H1 (cell line): ENCODE measurements around the gene SLC35E4. TPM values are rescaled to one million over a fixed set of nuclear protein-coding genes. Genes with fewer than 3 reads are reported as not detected.

Experiments used
- CTCF ChIA-PET: fragments of 300-600 bp; sonication (Branson Sonifier 250); formaldehyde crosslinking; loops from one replicate; lab custom pipeline; 2021; ENCODE audit not compliant: partially characterized antibody; lab: Charles Lee
- POLR2A ChIA-PET: fragments of 300-600 bp; sonication (Branson Sonifier 250); formaldehyde crosslinking; loops from one replicate; lab custom pipeline; 2021; ENCODE audit warnings: inconsistent platforms; ENCODE audit not compliant: partially characterized antibody; lab: Charles Lee
- DNase-seq, 2 experiments: peaks; one replicate each; pipeline versions ENCODE4 v3.0.0 to v3.0.0-alpha.2; 2010 to 2022; ENCODE audit warnings: low spot score in 2 of 2, low read depth in 1 of 2, mixed read lengths in 1 of 2
- FAIRE-seq: peaks from 2 replicates; lab custom pipeline; 2011; peaks lifted over from hg19 to GRCh38; lab: Jason Lieb, UNC
- H2AFZ ChIP-seq: 2 replicates; pipeline ENCODE4 v1.8.1; 2012; ENCODE audit warnings: low read length, inconsistent platforms
- H2AK5ac ChIP-seq: 2 replicates; pipeline ENCODE4 v1.6.1; 2013; ENCODE audit warnings: low read depth, low read length
- H2BK120ac ChIP-seq: replicated peaks from 2 replicates; pipeline ENCODE3; 2013; ENCODE audit warnings: low read depth, low read length, inconsistent platforms
- H2BK12ac ChIP-seq: 2 replicates; pipeline ENCODE4 v1.6.1; 2013; ENCODE audit warnings: low read depth, low read length
- H2BK15ac ChIP-seq: 2 replicates; pipeline ENCODE4 v1.6.1; 2013; ENCODE audit warnings: low read length
- H2BK20ac ChIP-seq: 2 replicates; pipeline ENCODE4 v1.6.1; 2013; ENCODE audit warnings: low read length
- H2BK5ac ChIP-seq: 2 replicates; pipeline ENCODE4 v1.6.1; 2013; ENCODE audit warnings: low read depth, low read length
- H3K14ac ChIP-seq: 2 replicates; pipeline ENCODE4 v1.6.1; 2013; ENCODE audit warnings: inconsistent platforms; ENCODE audit not compliant: insufficient read length
- H3K18ac ChIP-seq: 2 replicates; pipeline ENCODE4 v1.6.1; 2013; ENCODE audit warnings: low read length; ENCODE audit errors: extremely low read depth
- H3K23ac ChIP-seq: 2 replicates; pipeline ENCODE4 v1.6.1; 2013; ENCODE audit warnings: inconsistent platforms; ENCODE audit not compliant: insufficient read length
- H3K23me2 ChIP-seq: 2 replicates; pipeline ENCODE4 v1.6.1; 2013; ENCODE audit warnings: low read depth, low read length
- H3K27ac ChIP-seq: 2 replicates; pipeline ENCODE4 v1.6.1; 2011; ENCODE audit warnings: low read depth, low read length, inconsistent platforms
- H3K27me3 ChIP-seq, 4 experiments: replicated peaks in 1 of 4; 1 replicate in 1 of 4; 2 replicates in 3 of 4; pipeline versions ENCODE4 v1.6.1 to v1.8.1; 2011 to 2013; ENCODE audit warnings: low read length in 3 of 4, mild to moderate bottlenecking in 3 of 4, inconsistent platforms in 2 of 4, mixed read lengths in 2 of 4, moderate library complexity in 1 of 4; ENCODE audit not compliant: control insufficient read depth in 3 of 4, insufficient read depth in 3 of 4; ENCODE audit errors: extremely low read depth in 1 of 4
- H3K36me3 ChIP-seq, 4 experiments: 2 replicates each; pipeline versions ENCODE4 v1.6.1 to v1.8.1; 2011 to 2013; ENCODE audit warnings: mild to moderate bottlenecking in 4 of 4, low read length in 3 of 4, moderate library complexity in 2 of 4, control low read depth in 1 of 4, inconsistent platforms in 1 of 4; ENCODE audit not compliant: insufficient read depth in 4 of 4, control insufficient read depth in 2 of 4
- H3K4ac ChIP-seq: replicated peaks from 2 replicates; pipeline ENCODE3; 2013; ENCODE audit warnings: low read length, low read depth, mixed read lengths, inconsistent platforms; ENCODE audit not compliant: insufficient read length
- H3K4me1 ChIP-seq, 4 experiments: replicated peaks in 1 of 4; 1 replicate in 1 of 4; 2 replicates in 3 of 4; pipeline versions ENCODE4 v1.6.1 to v1.8.1; 2011 to 2013; ENCODE audit warnings: low read length in 3 of 4, inconsistent platforms in 2 of 4, mixed read lengths in 1 of 4; ENCODE audit not compliant: insufficient read depth in 4 of 4, control insufficient read depth in 3 of 4
- H3K4me2 ChIP-seq, 2 experiments: 2 replicates each; pipeline versions ENCODE4 v1.6.1 to v1.8.1; 2011 to 2013; ENCODE audit warnings: low read depth in 2 of 2, low read length in 2 of 2, control low read depth in 1 of 2, inconsistent platforms in 1 of 2, mild to moderate bottlenecking in 1 of 2; ENCODE audit not compliant: insufficient read depth in 1 of 2
- H3K4me3 ChIP-seq, 4 experiments: fragments of 200-600, 300-600 bp in 1 of 4; sonication (generic), shearing (Covaris generic), sonication (Bioruptor Twin) in 1 of 4; 2 replicates each; pipeline versions ENCODE4 v1.5.1 to v1.8.1; 2011 to 2016; ENCODE audit warnings: low read length in 4 of 4, low read depth in 3 of 4, control low read depth in 2 of 4, inconsistent platforms in 2 of 4, mild to moderate bottlenecking in 2 of 4, mixed read lengths in 1 of 4, moderate library complexity in 1 of 4; ENCODE audit not compliant: insufficient read depth in 2 of 4; ENCODE audit errors: extremely low read depth in 1 of 4
- H3K56ac ChIP-seq: replicated peaks from 2 replicates; pipeline ENCODE3; 2013; ENCODE audit warnings: low read depth, mild to moderate bottlenecking, mixed read lengths, low read length, inconsistent platforms; ENCODE audit not compliant: insufficient read length
- H3K79me1 ChIP-seq: 2 replicates; pipeline ENCODE4 v1.6.1; 2013; ENCODE audit warnings: low read depth, low read length, control low read depth
- H3K79me2 ChIP-seq, 2 experiments: 2 replicates each; pipeline versions ENCODE4 v1.6.1 to v1.8.1; 2012 to 2013; ENCODE audit warnings: low read length in 2 of 2, mild to moderate bottlenecking in 2 of 2, inconsistent platforms in 1 of 2; ENCODE audit not compliant: insufficient read depth in 2 of 2, control insufficient read depth in 1 of 2
- H3K9ac ChIP-seq, 4 experiments: replicated peaks in 1 of 4; 1 replicate in 1 of 4; 2 replicates in 3 of 4; pipeline versions ENCODE4 v1.6.1 to v1.8.1; 2011 to 2013; ENCODE audit warnings: low read depth in 3 of 4, low read length in 3 of 4, control low read depth in 2 of 4, mild to moderate bottlenecking in 2 of 4, moderate library complexity in 2 of 4, inconsistent platforms in 1 of 4; ENCODE audit errors: extremely low read depth in 1 of 4
- H3K9me3 ChIP-seq, 2 experiments: 2 replicates each; pipeline versions ENCODE4 v1.6.1 to v1.8.1; 2012 to 2013; ENCODE audit warnings: mild to moderate bottlenecking in 2 of 2, moderate library complexity in 2 of 2, control low read depth in 1 of 2, inconsistent platforms in 1 of 2, low read depth in 1 of 2, low read length in 1 of 2, mixed read lengths in 1 of 2; ENCODE audit not compliant: insufficient read depth in 2 of 2
- H4K20me1 ChIP-seq, 2 experiments: replicated peaks in 1 of 2; 2 replicates each; pipeline versions ENCODE3 to v1.8.1; 2011 to 2013; ENCODE audit warnings: inconsistent platforms in 2 of 2, low read length in 2 of 2, mild to moderate bottlenecking in 1 of 2; ENCODE audit not compliant: insufficient read depth in 2 of 2, control insufficient read depth in 1 of 2
- H4K5ac ChIP-seq: 2 replicates; pipeline ENCODE4 v1.6.1; 2013; ENCODE audit warnings: low read length, low read depth, mixed read lengths, inconsistent platforms; ENCODE audit not compliant: insufficient read length
- H4K8ac ChIP-seq: 2 replicates; pipeline ENCODE4 v1.8.0; 2013; ENCODE audit warnings: mild to moderate bottlenecking, moderate library complexity, low read length, inconsistent platforms; ENCODE audit not compliant: insufficient read depth; ENCODE audit errors: extremely low read depth
- H4K91ac ChIP-seq: replicated peaks from 2 replicates; pipeline ENCODE3; 2013; ENCODE audit warnings: low read length, mixed read lengths, inconsistent platforms; ENCODE audit not compliant: insufficient read length
- ATF2 ChIP-seq: IDR thresholded peaks from 2 replicates; pipeline ENCODE4 v1.6.1; 2012; ENCODE audit warnings: low read length, inconsistent platforms
- CBX5 ChIP-seq: fragments of 300-800, 300-1000 bp; sonication (generic); IDR thresholded peaks from 2 replicates; pipeline ENCODE4 v1.7.1; 2016; ENCODE audit warnings: antibody characterized with exemption, low read length, low read depth
- CTBP2 ChIP-seq: IDR thresholded peaks from 2 replicates; pipeline ENCODE4 v1.7.0; 2011; ENCODE audit warnings: borderline replicate concordance, mild to moderate bottlenecking, moderate library complexity, mixed read lengths, low read length; ENCODE audit not compliant: insufficient read depth, insufficient read length
- JUN ChIP-seq: IDR thresholded peaks from 2 replicates; pipeline ENCODE4 v1.6.1; 2011; ENCODE audit warnings: low read depth, mild to moderate bottlenecking, improper control_type of control experiment, low read length
- MAX ChIP-seq: IDR thresholded peaks from 2 replicates; pipeline ENCODE4 v1.6.1; 2012; ENCODE audit warnings: inconsistent platforms
- POLR2A ChIP-seq, 2 experiments: IDR thresholded peaks; 1 replicate in 1 of 2; 2 replicates in 1 of 2; pipeline ENCODE4 v1.6.1; 2011; ENCODE audit warnings: low read depth in 2 of 2, low read length in 2 of 2, mild to moderate bottlenecking in 2 of 2; ENCODE audit errors: control extremely low read depth in 1 of 2
- POU5F1 ChIP-seq: IDR thresholded peaks from 2 replicates; pipeline ENCODE4 v1.6.1; 2011; ENCODE audit warnings: low read depth, mild to moderate bottlenecking, low read length, moderate library complexity
- SAP30 ChIP-seq: fragments of 300-600 bp; sonication (generic); IDR thresholded peaks from 2 replicates; pipeline ENCODE4 v1.7.1; 2012; ENCODE audit warnings: low read length, moderate library complexity, mild to moderate bottlenecking, inconsistent platforms; ENCODE audit not compliant: insufficient read depth, insufficient replicate concordance
- ZNF274 ChIP-seq: IDR thresholded peaks from 2 replicates; pipeline ENCODE4 v1.7.0; 2012; ENCODE audit warnings: low read length, borderline replicate concordance; ENCODE audit errors: extremely low read depth
- WGBS, 2 experiments: shearing (Covaris generic) in 1 of 2; methylation state at CpG; one replicate each; pipeline versions ENCODE4 v1.1.6 to v1.1.7; 2013 to 2015; ENCODE audit warnings: low lambda C conversion rate in 2 of 2, mixed read lengths in 2 of 2, inconsistent platforms in 1 of 2, low coverage in 1 of 2, missing lambda C conversion rate in 1 of 2; ENCODE audit not compliant: insufficient replicate concordance in 2 of 2, insufficient coverage in 1 of 2, insufficient read length in 1 of 2; ENCODE audit errors: extremely low coverage in 1 of 2, missing lambda C conversion rate in 1 of 2; 5-methylcytosine and 5-hydroxymethylcytosine counted together
- polyA plus RNA-seq, 7 experiments: library from polyadenylated mRNA; depleted of rRNA in 3 of 7; stranded (reverse) in 5 of 7; unstranded in 2 of 7; fragments of >200 nt in 5 of 7; fragments of 200-250 nt in 2 of 7; gene quantifications; 1 replicate in 5 of 7; 2 replicates in 1 of 7; 4 replicates in 1 of 7; pipeline versions ENCODE4 v1.2.1 to v1.2.3, GENCODE V29; 2011 to 2013; ENCODE audit warnings: missing spikeins in 2 of 7, mixed read lengths in 2 of 7
- total RNA-seq: library from RNA; stranded (reverse); fragmentation: NEBNext Ultra II Directional; extraction: Animal tissue kit (Norgen Biotek cat#: 25700); gene quantifications from 2 replicates; pipeline ENCODE4 v1.2.1, GENCODE V29; 2021

The SLC35E4 gene
- total and polyA plus RNA-seq, 2 of the 8 experiments (the other 6 are each of a cell fraction or from before 2014, with no cell fraction given) = 5.1 to 5.6 TPM

GRCh38 chr22:30607300-30607930 lies 28.2 kb upstream of the SLC35E4 start:
- H2BK20ac ChIP-seq = 0 out of 2 replicates have a peak overlapping the region, but pooled peaks have one; percentile 6
- H4K8ac ChIP-seq = peak overlapping the region; percentile 63; the same call in 1 of the 2 replicates
- CTCF ChIA-PET = interaction anchor here (0.5 to 7.0 kb wide), 17 partner anchors 9 to 199 kb away, joined by 3 to 52 read pairs (median 3); partner anchors contain the start of genes PES1 and SLC35E4
- peak overlapping the region; percentile 89 for H3K27ac ChIP-seq
- H4K91ac ChIP-seq = peak overlapping the region; percentile 89
- H2AK5ac ChIP-seq = peak overlapping the region; percentile 98; the same call in 1 of the 2 replicates
- peak overlapping the region; percentile 17 for H4K5ac ChIP-seq
- POLR2A ChIA-PET = interaction anchor here (0.8 to 3.5 kb wide), 14 partner anchors 9 to 184 kb away, joined by 3 to 16 read pairs (median 4); partner anchors contain the start of genes PES1 and SLC35E4
- peak overlapping the region; percentile 97; the same call in 1 of the 2 replicates for H2BK5ac ChIP-seq
- FAIRE-seq (no peak), DNase-seq (no peak)
- H3K4me3 ChIP-seq = peak overlapping the region; percentile 48 to 83 (median 76)
- H3K4me2 ChIP-seq = peak overlapping the region; percentile 95 to 96
- WGBS, 2 experiments = 73% methylated on average over 7 of the region's 7 CpGs; no CpG with 5 or more reads in 1 of the 2 experiments
- peak overlapping the region; percentile 77 for H2BK120ac ChIP-seq
- H3K23ac ChIP-seq = no peak overlapping the region
- H3K56ac ChIP-seq = peak overlapping the region; percentile 20
- H3K4ac ChIP-seq = peak overlapping the region; percentile 48
- H3K14ac ChIP-seq = peak overlapping the region; percentile 0
- peaks cover 0 to 15% of the 10 kb centered on the region in 2 experiments; a peak in 2 of 4 replicates for H3K79me2 ChIP-seq
- H3K36me3 ChIP-seq = peaks cover 8 to 25% (median 16%) of the 10 kb centered on the region in 4 experiments; a peak in 7 of 8 replicates
- H2AFZ ChIP-seq = no peak overlapping the region
- H3K79me1 ChIP-seq = 0 out of 2 replicates have a peak, but pooled peaks cover 2% of the 10 kb centered on the region
- peak overlapping the region; percentile 89 for H3K18ac ChIP-seq
- no peaks in the 10 kb centered on the region for H3K9me3 ChIP-seq
- peaks cover 3 to 31% (median 12%) of the 10 kb centered on the region in 4 experiments for H3K4me1 ChIP-seq
- peak overlapping the region in 3 of 4 experiments; percentile 68 to 79 (median 76); a peak in 6 of 7 replicates for H3K9ac ChIP-seq
- H4K20me1 ChIP-seq = no peaks in the 10 kb centered on the region
- no peaks in the 10 kb centered on the region for H3K27me3 ChIP-seq
- H2BK12ac ChIP-seq = peak overlapping the region; percentile 97
- H3K23me2 ChIP-seq = peaks cover 9% of the 10 kb centered on the region; the same call in 1 of the 2 replicates
- peak overlapping the region; percentile 10; the same call in 1 of the 2 replicates for H2BK15ac ChIP-seq
- TF ChIP-seq SAP30 = no peak
- TF ChIP-seq ATF2 = no peak
- no peak for TF ChIP-seq CTBP2
- no peak for TF ChIP-seq POLR2A (IDR thresholded peaks at IDR 0.05; ENCODE audit: control extremely low read depth in 1 of 2, low read depth in 2 of 2, low read length in 2 of 2)
- no peak for TF ChIP-seq CBX5
- TF ChIP-seq ZNF274 = no peak
- TF ChIP-seq POU5F1 = no peak
- TF ChIP-seq MAX = no peak
- TF ChIP-seq JUN = no peak
